Osteoblast (primary cell): ENCODE measurements around the gene SLC22A31. TPM values are rescaled to one million over a fixed set of nuclear protein-coding genes. Genes with fewer than 3 reads are reported as not detected.

Experiments
- DNase-seq: peaks from one replicate; pipeline ENCODE4 v3.0.0; 2011; ENCODE audit warnings: low spot score, mixed read lengths; ENCODE audit not compliant: insufficient read length; ENCODE audit errors: missing footprints
- H2AFZ ChIP-seq: 2 replicates; pipeline ENCODE4 v1.6.0; 2011; ENCODE audit warnings: mild to moderate bottlenecking, low read length
- H3K27ac ChIP-seq: 2 replicates; pipeline ENCODE4 v1.5.1; 2011; ENCODE audit warnings: mild to moderate bottlenecking, low read depth, low read length, moderate library complexity
- H3K27me3 ChIP-seq: 2 replicates; pipeline ENCODE4 v1.6.0; 2012; ENCODE audit warnings: mild to moderate bottlenecking, control low read depth, inconsistent platforms, low read length, moderate library complexity; ENCODE audit not compliant: insufficient read depth
- H3K36me3 ChIP-seq: 2 replicates; pipeline ENCODE4 v1.5.1; 2011; ENCODE audit warnings: mild to moderate bottlenecking, low read length, control low read depth, moderate library complexity; ENCODE audit not compliant: insufficient read depth
- H3K4me1 ChIP-seq: 2 replicates; pipeline ENCODE4 v1.5.1; 2011; ENCODE audit warnings: mild to moderate bottlenecking, low read length, control low read depth, moderate library complexity; ENCODE audit not compliant: insufficient read depth
- H3K4me2 ChIP-seq: 2 replicates; pipeline ENCODE4 v1.6.0; 2011; ENCODE audit warnings: mild to moderate bottlenecking, low read length; ENCODE audit not compliant: insufficient read depth
- H3K4me3 ChIP-seq: fragments of 200-600 bp; sonication (generic); 3 replicates; pipeline ENCODE4 v1.5.1; 2012; ENCODE audit warnings: mild to moderate bottlenecking, low read length, inconsistent platforms; ENCODE audit not compliant: insufficient read depth
- H3K79me2 ChIP-seq: 2 replicates; pipeline ENCODE4 v1.6.0; 2012; ENCODE audit warnings: mild to moderate bottlenecking, low read length, control low read depth, inconsistent platforms; ENCODE audit not compliant: insufficient read depth
- H3K9me3 ChIP-seq: 2 replicates; pipeline ENCODE4 v1.5.1; 2011; ENCODE audit warnings: low read depth, low read length, control low read depth
- H4K20me1 ChIP-seq: 2 replicates; pipeline ENCODE4 v1.6.0; 2012; ENCODE audit warnings: mild to moderate bottlenecking, low read length, control low read depth; ENCODE audit not compliant: insufficient read depth
- total RNA-seq: library from RNA; depleted of rRNA; stranded (reverse); fragments of >200 nt; gene quantifications from 2 replicates; pipeline ENCODE4 v1.2.3, GENCODE V29; 2012
- TF ChIP-seq, protein P1 (sequence below): IDR thresholded peaks from 2 replicates; pipeline ENCODE4 v1.5.1; 2011; ENCODE audit warnings: mild to moderate bottlenecking, low read depth, low read length, moderate library complexity; ENCODE audit errors: extremely low read depth

The SLC22A31 gene
- total RNA-seq, 1 donor = not detected

GRCh38 chr16:89174055-89174827 is 26.1 kb downstream of the SLC22A31 start:
- Histone ChIP-seq H3K4me3 (no peak overlapping the region), H4K20me1 (no peaks in the 10 kb centered on the region), H3K9me3 (no peaks in the 10 kb centered on the region), H3K79me2 (no peaks in the 10 kb centered on the region), H2AFZ (peak overlapping the region; percentile 76), H3K4me1 (peaks cover 11% of the 10 kb centered on the region), H3K27ac (no peak overlapping the region), H3K27me3 (peaks cover 5% of the 10 kb centered on the region), H3K4me2 (no peak overlapping the region), H3K36me3 (no peaks in the 10 kb centered on the region)
- peak; percentile 81 for DNase-seq
- TF ChIP-seq, protein P1, sequence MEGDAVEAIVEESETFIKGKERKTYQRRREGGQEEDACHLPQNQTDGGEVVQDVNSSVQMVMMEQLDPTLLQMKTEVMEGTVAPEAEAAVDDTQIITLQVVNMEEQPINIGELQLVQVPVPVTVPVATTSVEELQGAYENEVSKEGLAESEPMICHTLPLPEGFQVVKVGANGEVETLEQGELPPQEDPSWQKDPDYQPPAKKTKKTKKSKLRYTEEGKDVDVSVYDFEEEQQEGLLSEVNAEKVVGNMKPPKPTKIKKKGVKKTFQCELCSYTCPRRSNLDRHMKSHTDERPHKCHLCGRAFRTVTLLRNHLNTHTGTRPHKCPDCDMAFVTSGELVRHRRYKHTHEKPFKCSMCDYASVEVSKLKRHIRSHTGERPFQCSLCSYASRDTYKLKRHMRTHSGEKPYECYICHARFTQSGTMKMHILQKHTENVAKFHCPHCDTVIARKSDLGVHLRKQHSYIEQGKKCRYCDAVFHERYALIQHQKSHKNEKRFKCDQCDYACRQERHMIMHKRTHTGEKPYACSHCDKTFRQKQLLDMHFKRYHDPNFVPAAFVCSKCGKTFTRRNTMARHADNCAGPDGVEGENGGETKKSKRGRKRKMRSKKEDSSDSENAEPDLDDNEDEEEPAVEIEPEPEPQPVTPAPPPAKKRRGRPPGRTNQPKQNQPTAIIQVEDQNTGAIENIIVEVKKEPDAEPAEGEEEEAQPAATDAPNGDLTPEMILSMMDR = no peak

DNA sequence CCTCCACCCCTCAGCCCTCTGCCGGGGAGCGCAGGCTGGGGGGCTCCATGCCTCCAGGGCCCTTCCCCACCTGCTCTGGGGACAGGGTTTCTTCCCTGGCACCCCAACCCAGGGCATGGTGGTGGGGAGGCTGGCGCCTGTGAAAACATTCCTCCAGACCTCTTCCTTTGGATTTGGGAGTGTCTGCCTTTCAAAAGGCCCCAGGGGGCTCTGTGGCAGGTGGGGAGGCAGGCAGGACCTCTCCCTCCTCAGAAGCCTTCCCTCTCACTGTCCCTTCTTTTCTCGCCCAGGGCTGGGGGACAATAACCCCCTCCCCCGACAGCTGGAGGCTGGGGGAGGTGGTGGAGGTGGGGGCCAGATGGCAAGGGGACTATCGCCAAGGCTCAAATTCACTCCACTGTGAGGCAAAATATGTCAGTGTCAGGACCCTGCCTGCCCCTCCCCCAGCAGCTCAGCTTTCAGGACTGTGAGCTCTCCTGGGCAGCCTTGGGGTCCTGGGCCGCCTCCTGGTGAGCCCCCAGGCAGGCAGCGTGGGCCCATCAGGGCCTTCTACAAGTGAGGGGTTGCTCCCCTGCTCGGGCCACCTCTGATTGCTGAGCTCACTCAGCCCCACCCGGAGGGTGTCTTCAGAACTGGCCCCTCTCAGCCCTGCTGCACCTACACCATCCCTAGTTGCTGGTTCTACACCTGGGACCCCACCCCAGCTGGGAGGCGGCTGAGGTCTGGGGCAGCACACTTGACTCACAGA is 27.0 kb downstream of the SLC22A31 start:
- Histone ChIP-seq H3K4me2 (no peak overlapping the region), H3K27me3 (peaks cover 5% of the 10 kb centered on the region)
- TF ChIP-seq, protein P1 = no peak

GRCh38 chr16:89172528-89173173 is 27.7 kb downstream of the SLC22A31 start:
- Histone ChIP-seq H3K36me3 (no peaks in the 10 kb centered on the region), H3K4me3 (no peak overlapping the region), H3K27ac (no peak overlapping the region), H4K20me1 (no peaks in the 10 kb centered on the region), H2AFZ (no peak overlapping the region), H3K79me2 (no peaks in the 10 kb centered on the region), H3K4me2 (no peak overlapping the region), H3K9me3 (no peaks in the 10 kb centered on the region), H3K27me3 (peaks cover 5% of the 10 kb centered on the region), H3K4me1 (peaks cover 11% of the 10 kb centered on the region)
- TF ChIP-seq, protein P1 = no peak
- peak; percentile 85 for DNase-seq

More for the DNA sequence above, 27.0 kb downstream of the SLC22A31 start:
- Histone ChIP-seq H3K4me1 (peaks cover 11% of the 10 kb centered on the region), H3K4me3 (no peak overlapping the region), H3K36me3 (no peaks in the 10 kb centered on the region), H2AFZ (no peak overlapping the region), H4K20me1 (no peaks in the 10 kb centered on the region), H3K9me3 (no peaks in the 10 kb centered on the region), H3K27ac (no peak overlapping the region), H3K79me2 (no peaks in the 10 kb centered on the region)
- DNase-seq = peak; percentile 92

DNA sequence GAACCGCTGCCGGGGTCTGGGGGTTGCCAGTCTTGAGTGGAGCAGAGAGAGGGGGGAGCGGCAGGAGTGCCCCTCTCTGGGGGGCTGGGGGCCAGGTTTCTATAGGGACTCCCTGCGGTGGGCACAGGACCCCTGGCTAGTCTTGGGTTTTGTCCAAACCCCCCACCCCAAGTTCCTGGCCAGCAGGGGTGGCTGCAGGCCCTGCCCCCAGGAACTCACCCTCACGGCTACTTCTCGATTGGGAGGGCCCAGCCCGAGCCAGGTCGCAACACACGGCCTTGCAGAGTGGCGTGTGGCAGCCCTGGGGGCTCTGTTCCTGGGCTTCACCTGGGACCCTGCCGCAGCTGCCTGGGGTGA is 28.2 kb downstream of the SLC22A31 start:
- no peak overlapping the region for H3K4me3 ChIP-seq
- TF ChIP-seq, protein P1 = no peak

More for the DNA sequence above, 28.2 kb downstream of the SLC22A31 start:
- Histone ChIP-seq H3K27ac (no peak overlapping the region), H4K20me1 (no peaks in the 10 kb centered on the region), H2AFZ (no peak overlapping the region), H3K4me1 (peaks cover 14% of the 10 kb centered on the region), H3K9me3 (no peaks in the 10 kb centered on the region), H3K79me2 (no peaks in the 10 kb centered on the region), H3K4me2 (no peak overlapping the region), H3K27me3 (peaks cover 5% of the 10 kb centered on the region), H3K36me3 (no peaks in the 10 kb centered on the region)
- DNase-seq = peak; percentile 85
